Effector memory CD8-positive, alpha-beta T cell (primary cell): ENCODE results near the gene UBE2F.
"Not testable (repeated sequence)": the region's sequence is repeated elsewhere in the genome, so short reads cannot be mapped to it uniquely, and the experiment has no call there.

Source experiments
- ATAC-seq: fragments of 150-1000 bp; cut with Tn5 transposase; replicated peaks from 2 replicates; pipeline ENCODE4 v1.10.0; 2021; ENCODE audit warnings: mild to moderate bottlenecking, moderate library complexity
- DNase-seq, 3 experiments: peaks; one replicate each; pipeline ENCODE4 v3.0.0; 2021
- H3K27ac Mint-ChIP-seq, 2 donors: one replicate each; pipeline ENCODE4 v1.8.0; 2022; ENCODE audit warnings: mild to moderate bottlenecking in 2 of 2, mixed read lengths in 2 of 2, moderate library complexity in 2 of 2
- H3K27me3 Mint-ChIP-seq, 2 donors: one replicate each; pipeline ENCODE4 v1.8.0; 2022; ENCODE audit warnings: mixed read lengths in 2 of 2
- H3K36me3 Mint-ChIP-seq: one replicate; pipeline ENCODE4 v1.8.0; 2022; ENCODE audit warnings: mild to moderate bottlenecking, moderate library complexity, mixed read lengths; ENCODE audit not compliant: insufficient read depth
- H3K4me1 Mint-ChIP-seq, 2 donors: one replicate each; pipeline ENCODE4 v1.8.0; 2022; ENCODE audit warnings: low read depth in 2 of 2, mixed read lengths in 2 of 2
- H3K4me3 Mint-ChIP-seq, 2 donors: one replicate each; pipeline ENCODE4 v1.8.0; 2022; ENCODE audit warnings: mild to moderate bottlenecking in 2 of 2, mixed read lengths in 2 of 2, moderate library complexity in 2 of 2
- H3K9me3 Mint-ChIP-seq, 2 donors: one replicate each; pipeline ENCODE4 v1.8.0; 2022; ENCODE audit warnings: mixed read lengths in 2 of 2

UBE2F gene

DNA sequence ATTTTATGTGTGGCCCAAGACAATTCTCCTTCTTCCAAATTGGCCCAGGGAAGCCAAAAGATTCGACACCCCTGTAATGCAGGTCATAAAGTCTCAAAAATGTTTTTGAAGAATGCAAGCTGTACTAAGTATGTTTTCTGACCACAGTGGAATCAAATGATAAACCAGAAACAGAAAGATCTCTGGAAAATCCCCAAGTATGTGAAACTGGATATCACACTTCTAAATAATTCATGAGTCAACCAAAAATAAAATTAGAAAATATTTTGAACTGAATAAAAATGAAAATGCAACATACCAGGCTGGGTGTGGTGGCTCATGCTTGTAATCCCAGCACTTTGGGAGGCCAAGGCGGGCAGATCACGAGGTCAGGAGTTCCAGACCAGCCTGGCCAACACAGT, 34.1 kb upstream of the UBE2F start:
- Mint-ChIP-seq H3K9me3 (no peaks in the 10 kb centered on the region), H3K4me3 (no peak overlapping the region), H3K4me1 (peaks cover 0 to 6% of the 10 kb centered on the region in 2 donors), H3K27me3 (peaks cover 8 to 14% of the 10 kb centered on the region in 2 donors), H3K36me3 (peaks cover 2% of the 10 kb centered on the region), H3K27ac (no peak overlapping the region)
- no peak for DNase-seq
- no peak for ATAC-seq

DNA sequence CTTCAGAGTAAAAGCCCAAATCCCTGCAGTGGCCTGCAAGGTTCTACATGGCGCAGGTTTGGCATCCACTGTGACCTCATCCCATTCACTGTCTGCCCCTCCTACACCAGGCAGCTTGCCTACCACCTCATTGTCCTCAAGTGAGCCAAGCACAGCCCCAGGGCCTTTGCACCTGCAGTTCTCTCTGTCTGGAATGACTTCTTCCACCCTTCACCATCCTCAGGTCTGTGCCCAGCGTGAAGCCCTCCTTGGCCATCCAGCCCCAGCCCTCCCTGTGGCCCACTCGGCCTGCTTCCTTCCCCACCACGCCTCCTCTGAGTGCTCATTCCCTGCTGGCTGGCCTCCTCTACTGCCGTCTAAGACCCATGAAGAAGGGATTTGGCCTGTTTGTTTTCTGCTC, 32.6 kb upstream of the UBE2F start:
- H3K27ac Mint-ChIP-seq = peak overlapping the region in 1 of 2 donors; percentile 54
- peaks cover 8 to 14% of the 10 kb centered on the region in 2 donors for H3K27me3 Mint-ChIP-seq
- peaks cover 2% of the 10 kb centered on the region for H3K36me3 Mint-ChIP-seq
- H3K4me3 Mint-ChIP-seq = no peak overlapping the region
- H3K4me1 Mint-ChIP-seq = peaks cover 3 to 5% of the 10 kb centered on the region in 2 donors
- no peak for DNase-seq
- no peaks in the 10 kb centered on the region for H3K9me3 Mint-ChIP-seq
- ATAC-seq = no peak

- Mint-ChIP-seq H3K27ac (no peak overlapping the region), H3K27me3 (peaks cover 8 to 14% of the 10 kb centered on the region in 2 donors), H3K9me3 (peaks cover 0 to 6% of the 10 kb centered on the region in 2 donors), H3K36me3 (no peaks in the 10 kb centered on the region), H3K4me1 (peaks cover 10 to 14% of the 10 kb centered on the region in 2 donors), H3K4me3 (no peak overlapping the region)
- no peak for DNase-seq
- no peak for ATAC-seq
Measured at GRCh38 chr2:237935740-237936452, 30.9 kb upstream of the UBE2F start.

DNA sequence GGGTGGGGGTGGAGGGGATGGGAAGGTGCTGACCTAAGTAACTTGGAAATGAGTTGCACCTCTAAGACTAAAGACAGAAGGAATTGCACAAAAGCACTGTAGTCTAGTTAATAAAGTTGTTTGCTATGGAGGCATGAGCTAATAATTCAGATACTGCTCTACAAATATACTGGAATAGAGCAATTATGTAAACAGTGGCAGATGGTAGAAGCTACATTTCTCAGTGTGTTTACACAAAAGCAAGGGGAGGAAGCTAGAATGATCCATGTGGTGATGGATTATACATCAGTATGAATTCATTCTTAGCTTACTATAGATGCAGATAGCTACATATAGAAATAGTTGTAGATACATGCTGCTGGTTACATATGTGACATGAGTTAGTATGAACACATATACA, 27.6 kb upstream of the UBE2F start:
- Mint-ChIP-seq H3K36me3 (no peaks in the 10 kb centered on the region), H3K27ac (no peak overlapping the region), H3K27me3 (peaks cover 0 to 4% of the 10 kb centered on the region in 2 donors), H3K4me1 (peaks cover 32 to 39% of the 10 kb centered on the region in 2 donors), H3K9me3 (peaks cover 0 to 6% of the 10 kb centered on the region in 2 donors), H3K4me3 (no peak overlapping the region)
- DNase-seq = no peak
- ATAC-seq = no peak

GRCh38 chr2:237940828-237941227, 26.0 kb upstream of the UBE2F start:
- Mint-ChIP-seq H3K36me3 (no peaks in the 10 kb centered on the region), H3K27ac (peak overlapping the region; percentile 96 to 98), H3K27me3 (no peaks in the 10 kb centered on the region), H3K9me3 (peaks cover 2 to 15% of the 10 kb centered on the region in 2 donors), H3K4me1 (peaks cover 44 to 48% of the 10 kb centered on the region in 2 donors), H3K4me3 (peak overlapping the region in 1 of 2 donors; percentile 70)
- ATAC-seq (no peak), DNase-seq (no peak)

DNA sequence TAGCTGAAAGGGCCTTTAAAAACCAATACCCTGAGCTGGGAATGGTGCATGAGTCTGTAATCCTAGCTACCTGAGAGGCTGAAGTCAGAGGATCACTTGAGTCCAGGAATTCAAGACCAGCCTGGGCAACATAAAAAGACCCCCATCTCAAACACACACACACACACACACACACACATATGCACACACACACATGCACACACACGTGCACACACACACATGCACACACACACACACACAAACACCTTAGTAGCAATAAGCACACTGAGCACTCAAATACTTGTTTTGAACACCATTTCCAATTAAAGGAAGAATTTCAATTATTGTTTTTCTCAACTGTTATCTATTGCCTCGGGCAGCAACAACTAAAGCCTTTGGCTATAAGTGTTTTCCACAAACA, 25.6 kb upstream of the UBE2F start:
- no peaks in the 10 kb centered on the region for H3K36me3 Mint-ChIP-seq
- DNase-seq = no peak
- no peaks in the 10 kb centered on the region for H3K27me3 Mint-ChIP-seq
- no peak for ATAC-seq
- peak overlapping the region; percentile 67 to 70 for H3K4me3 Mint-ChIP-seq
- peak overlapping the region; percentile 96 to 98 for H3K27ac Mint-ChIP-seq
- H3K4me1 Mint-ChIP-seq = peaks cover 46 to 52% of the 10 kb centered on the region in 2 donors
- peaks cover 2 to 19% of the 10 kb centered on the region in 2 donors for H3K9me3 Mint-ChIP-seq

- Mint-ChIP-seq H3K27me3 (no peaks in the 10 kb centered on the region), H3K4me1 (peaks cover 50 to 62% of the 10 kb centered on the region in 2 donors), H3K4me3 (peak overlapping the region; percentile 67 to 70), H3K27ac (peak overlapping the region; percentile 96 to 98), H3K9me3 (peaks cover 4 to 19% of the 10 kb centered on the region in 2 donors), H3K36me3 (peaks cover 3% of the 10 kb centered on the region)
- ATAC-seq (no peak), DNase-seq (no peak)
Measured at GRCh38 chr2:237942513-237942899, 24.3 kb upstream of the UBE2F start.

DNA sequence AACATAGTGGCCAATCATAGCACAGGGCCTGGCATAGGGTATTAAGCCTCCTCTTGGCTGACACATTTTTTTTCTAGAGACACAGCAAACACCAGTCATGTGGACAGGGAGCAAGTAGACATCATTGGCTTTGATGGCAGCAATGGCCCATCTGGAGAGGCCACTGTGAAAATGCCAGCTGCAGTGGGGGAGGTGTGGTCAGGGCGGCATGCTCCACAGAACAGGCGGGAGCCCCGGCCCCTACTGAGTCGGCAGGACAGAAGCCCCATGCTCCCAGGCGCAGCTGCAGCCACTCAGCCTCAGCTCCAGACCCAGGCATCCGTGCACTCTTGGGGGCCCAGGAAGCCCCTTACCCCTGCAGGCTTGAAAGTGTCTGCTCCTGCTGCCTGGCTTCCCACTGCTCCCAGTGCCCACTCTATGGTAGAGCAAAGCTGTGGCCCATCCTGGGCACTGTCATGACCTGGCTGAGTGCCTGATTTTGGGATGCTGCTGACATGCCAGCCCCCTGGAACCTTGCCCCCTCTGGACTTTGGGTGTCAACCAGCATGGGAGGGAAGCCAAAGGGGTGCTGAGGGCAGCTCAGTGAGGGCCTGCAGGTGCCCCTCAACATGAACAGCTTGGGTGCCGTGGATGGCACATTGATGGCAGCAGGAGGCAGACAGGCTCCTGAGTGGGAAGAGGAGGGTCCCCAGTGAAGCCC, 23.3 kb upstream of the UBE2F start:
- Mint-ChIP-seq H3K27ac (peak overlapping the region; percentile 96 to 98), H3K36me3 (peaks cover 3% of the 10 kb centered on the region), H3K27me3 (no peaks in the 10 kb centered on the region), H3K4me1 (peaks cover 50 to 64% of the 10 kb centered on the region in 2 donors), H3K4me3 (peak overlapping the region; percentile 67 to 70), H3K9me3 (peaks cover 4 to 19% of the 10 kb centered on the region in 2 donors)
- ATAC-seq (no peak), DNase-seq (no peak)

DNA sequence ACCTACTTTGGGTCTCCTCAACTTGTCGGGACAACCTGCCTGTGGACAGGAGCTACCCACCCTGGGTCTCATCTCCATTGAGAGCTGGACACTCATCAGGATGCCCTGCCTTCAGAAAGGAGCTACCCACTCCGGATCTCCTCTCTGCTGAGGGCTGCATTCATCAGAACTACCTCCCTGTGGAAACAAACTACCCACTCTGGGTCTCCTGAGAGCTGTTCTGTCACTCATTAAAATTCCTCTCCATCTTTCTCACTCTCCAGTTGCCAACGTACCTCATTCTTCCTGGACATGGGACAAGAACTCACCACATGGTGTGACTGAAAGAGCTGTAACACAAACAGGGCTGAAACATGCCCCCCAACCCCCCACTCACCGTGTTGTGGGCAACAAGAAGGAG, 22.5 kb upstream of the UBE2F start:
- peak overlapping the region; percentile 96 to 98 for H3K27ac Mint-ChIP-seq
- no peaks in the 10 kb centered on the region for H3K27me3 Mint-ChIP-seq
- peaks cover 50 to 57% of the 10 kb centered on the region in 2 donors for H3K4me1 Mint-ChIP-seq
- DNase-seq (no peak), ATAC-seq (no peak)
- peaks cover 3% of the 10 kb centered on the region for H3K36me3 Mint-ChIP-seq
- peaks cover 4 to 19% of the 10 kb centered on the region in 2 donors for H3K9me3 Mint-ChIP-seq
- peak overlapping the region; percentile 62 for H3K4me3 Mint-ChIP-seq

DNA sequence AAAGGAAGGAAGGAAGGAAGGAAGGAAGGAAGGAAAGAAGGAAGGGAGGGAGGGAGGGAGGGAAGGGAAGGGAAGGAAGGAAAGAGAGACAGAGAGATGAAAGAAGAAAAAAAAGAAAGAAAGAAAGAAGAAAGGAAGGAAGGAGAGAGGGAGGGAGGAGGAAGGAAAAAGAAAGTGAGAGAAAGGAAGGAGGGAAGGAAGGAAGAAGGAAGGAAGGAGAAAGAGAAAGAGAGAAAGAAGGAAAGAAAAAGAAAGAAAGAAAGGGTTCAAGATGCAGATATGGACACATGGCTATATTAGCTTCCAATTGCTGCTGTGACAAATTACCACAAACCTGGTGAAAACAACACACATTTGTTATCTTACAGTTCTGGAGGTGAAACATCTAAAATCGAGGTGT, 20.4 kb upstream of the UBE2F start:
- no peak for ATAC-seq
- Mint-ChIP-seq H3K27ac (peak overlapping the region in 1 of 2 donors; percentile 83), H3K36me3 (peaks cover 3% of the 10 kb centered on the region), H3K27me3 (no peaks in the 10 kb centered on the region), H3K9me3 (peaks cover 4 to 13% of the 10 kb centered on the region in 2 donors), H3K4me3 (peak overlapping the region; percentile 35 to 67), H3K4me1 (peaks cover 41 to 45% of the 10 kb centered on the region in 2 donors)
- no peak for DNase-seq

- Mint-ChIP-seq H3K27me3 (peaks cover 10 to 13% of the 10 kb centered on the region in 2 donors), H3K4me1 (peaks cover 9 to 14% of the 10 kb centered on the region in 2 donors)
- ATAC-seq, H3K27ac Mint-ChIP-seq, H3K36me3 Mint-ChIP-seq, H3K4me3 Mint-ChIP-seq, H3K9me3 Mint-ChIP-seq, DNase-seq: not testable (repeated sequence)
Measured at GRCh38 chr2:237951354-237951753, 15.5 kb upstream of the UBE2F start.

GRCh38 chr2:237951878-237952277, 14.9 kb upstream of the UBE2F start:
- Mint-ChIP-seq H3K9me3 (peaks cover 0 to 2% of the 10 kb centered on the region in 2 donors), H3K27ac (no peak overlapping the region), H3K4me3 (no peak overlapping the region), H3K4me1 (peaks cover 8 to 13% of the 10 kb centered on the region in 2 donors), H3K27me3 (peaks cover 12 to 17% of the 10 kb centered on the region in 2 donors), H3K36me3 (peaks cover 2% of the 10 kb centered on the region)
- DNase-seq (no peak), ATAC-seq (no peak)

DNA sequence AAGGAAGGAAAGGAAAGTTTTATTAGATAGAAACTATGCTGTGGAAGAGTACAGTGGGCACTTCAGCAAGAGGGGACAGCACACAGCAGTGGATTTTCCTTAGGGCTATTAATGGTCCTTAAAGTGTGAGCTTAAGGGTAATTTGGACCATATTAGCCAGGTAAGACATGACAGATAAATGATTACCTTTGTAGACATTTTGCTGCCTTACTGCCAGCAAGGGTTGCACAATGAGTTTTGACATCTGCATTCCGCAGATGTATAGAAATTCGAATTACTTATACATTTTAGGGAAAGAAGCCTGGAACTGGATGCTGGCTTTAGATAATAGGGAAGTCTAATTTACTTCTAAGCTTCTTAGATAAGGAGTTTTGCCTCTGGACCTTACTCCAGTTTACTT, 14.0 kb upstream of the UBE2F start:
- peaks cover 8 to 12% of the 10 kb centered on the region in 2 donors for H3K4me1 Mint-ChIP-seq
- H3K4me3 Mint-ChIP-seq = no peak overlapping the region
- no peak overlapping the region for H3K27ac Mint-ChIP-seq
- DNase-seq (no peak), ATAC-seq (no peak)
- no peaks in the 10 kb centered on the region for H3K9me3 Mint-ChIP-seq
- no peaks in the 10 kb centered on the region for H3K36me3 Mint-ChIP-seq
- peaks cover 21 to 26% of the 10 kb centered on the region in 2 donors for H3K27me3 Mint-ChIP-seq
